Hepatocyte (in vitro differentiated cells): ENCODE measurements around the gene OS9. TPM values are rescaled to one million over a fixed set of nuclear protein-coding genes. Genes with fewer than 3 reads are reported as not detected.

Experiments
- DNase-seq: peaks from one replicate; pipeline ENCODE4 v3.0.0-alpha.2; 2016; ENCODE audit warnings: low spot score
- H2AFZ ChIP-seq: fragments of 200-600 bp; sonication (generic); 2 replicates; pipeline ENCODE4 v1.6.0; 2016; ENCODE audit warnings: antibody characterized with exemption, mild to moderate bottlenecking
- H3K27ac ChIP-seq: fragments of 200-600 bp; sonication (generic); 2 replicates; pipeline ENCODE4 v1.5.1; 2016; ENCODE audit warnings: mild to moderate bottlenecking
- H3K27me3 ChIP-seq: fragments of 200-600 bp; sonication (generic); 2 replicates; pipeline ENCODE4 v1.6.1; 2016
- H3K36me3 ChIP-seq: fragments of 200-600 bp; sonication (generic); replicated peaks from 2 replicates; pipeline ENCODE4 v1.5.1; 2016; ENCODE audit warnings: low read depth; ENCODE audit not compliant: insufficient read depth
- H3K4me1 ChIP-seq: fragments of 200-600 bp; sonication (generic); 2 replicates; pipeline ENCODE4 v1.5.1; 2016; ENCODE audit warnings: mild to moderate bottlenecking, moderate library complexity; ENCODE audit not compliant: insufficient read depth
- H3K4me2 ChIP-seq: fragments of 200-600 bp; sonication (generic); 2 replicates; pipeline ENCODE4 v1.6.0; 2016
- H3K4me3 ChIP-seq: fragments of 200-600 bp; sonication (generic); 2 replicates; pipeline ENCODE4 v1.5.1; 2016; ENCODE audit warnings: mild to moderate bottlenecking
- H3K79me2 ChIP-seq: fragments of 200-600 bp; sonication (generic); 2 replicates; pipeline ENCODE4 v1.6.0; 2017; ENCODE audit warnings: mild to moderate bottlenecking
- H3K9me2 ChIP-seq: fragments of 200-600 bp; sonication (generic); replicated peaks from 2 replicates; pipeline ENCODE4 v1.6.0; 2017; ENCODE audit warnings: mild to moderate bottlenecking; ENCODE audit not compliant: insufficient read depth
- H3K9me3 ChIP-seq: fragments of 200-600 bp; sonication (generic); 2 replicates; pipeline ENCODE4 v1.5.1; 2016; ENCODE audit warnings: low read depth, mild to moderate bottlenecking
- H4K20me1 ChIP-seq: fragments of 200-600 bp; sonication (generic); 2 replicates; pipeline ENCODE4 v1.6.0; 2016; ENCODE audit warnings: mild to moderate bottlenecking; ENCODE audit not compliant: insufficient read depth, poor library complexity, severe bottlenecking
- CTCF ChIP-seq: fragments of 200-600 bp; sonication (generic); IDR thresholded peaks from 2 replicates; pipeline ENCODE4 v1.5.1; 2016; ENCODE audit warnings: antibody characterized with exemption, mild to moderate bottlenecking; ENCODE audit not compliant: poor library complexity
- EZH2 ChIP-seq: fragments of 200-600 bp; sonication (generic); IDR thresholded peaks from 2 replicates; pipeline ENCODE4 v1.6.1; 2016; ENCODE audit warnings: antibody characterized with exemption, mild to moderate bottlenecking, borderline replicate concordance
- EZH2phosphoT487 ChIP-seq: fragments of 200-600 bp; sonication (generic); IDR thresholded peaks from one replicate; pipeline ENCODE4 v1.6.1; 2018; ENCODE audit warnings: antibody characterized with exemption, mild to moderate bottlenecking, low read depth, moderate library complexity; ENCODE audit not compliant: unreplicated experiment, severe bottlenecking
- WGBS: methylation state at CpG from one replicate; pipeline ENCODE4 v1.1.6; 2016; ENCODE audit warnings: low lambda C conversion rate; ENCODE audit errors: missing lambda C conversion rate; 5-methylcytosine and 5-hydroxymethylcytosine counted together
- polyA plus RNA-seq: library from polyadenylated mRNA; unstranded; fragments of >200 nt; fragmentation: Nextera tagmentation; extraction: Ambion mirVana; gene quantifications from 2 replicates; pipeline ENCODE4 v1.2.1, GENCODE V29; 2016
- total RNA-seq: library from RNA; depleted of rRNA; stranded (reverse); fragments of >200 nt; gene quantifications from 2 replicates; pipeline ENCODE4 v1.2.3, GENCODE V29; 2014

Gene OS9
- total and polyA plus RNA-seq, 2 experiments from 2014 or later = 243 to 366 TPM

- peaks cover 3% of the 10 kb centered on the region for H3K36me3 ChIP-seq
- peaks cover 22% of the 10 kb centered on the region for H3K4me1 ChIP-seq
- H2AFZ ChIP-seq = peak within 1 kb of the TSS; percentile 42
- peak; percentile 100 for DNase-seq
- H3K79me2 ChIP-seq = peaks cover 38% of the 10 kb centered on the region
- H3K4me2 ChIP-seq = peak within 1 kb of the TSS; percentile 88
- no peak for TF ChIP-seq EZH2phosphoT487
- TF ChIP-seq EZH2 = no peak
- H3K27ac ChIP-seq = peak within 1 kb of the TSS; percentile 96
- no peaks in the 10 kb centered on the region for H3K9me3 ChIP-seq
- H3K4me3 ChIP-seq = peak within 1 kb of the TSS; percentile 46
- H4K20me1 ChIP-seq = peaks cover 3% of the 10 kb centered on the region
- H3K27me3 ChIP-seq = no peaks in the 10 kb centered on the region
- 1% methylated on average over 57 of the region's 58 CpGs for WGBS
- no peaks in the 10 kb centered on the region for H3K9me2 ChIP-seq
Measured at GRCh38 chr12:57751788-57752667, 58.1 kb downstream of the OS9 start, which contains the start of gene CDK4. TSS of gene CDK4 (minus strand) at chr12:57752310. CDS start at chr12:57751717, 593 bp downstream.

GRCh38 chr12:57752668-57753000 is 58.7 kb downstream of the OS9 start:
- H3K27me3 ChIP-seq = no peaks in the 10 kb centered on the region
- peak overlapping the region; percentile 22 for H2AFZ ChIP-seq
- TF ChIP-seq EZH2 (no peak), CTCF (no peak)
- H3K36me3 ChIP-seq = peaks cover 3% of the 10 kb centered on the region
- WGBS = 2% methylated on average over 5 of the region's 5 CpGs
- DNase-seq = no peak
- no peaks in the 10 kb centered on the region for H3K9me3 ChIP-seq
- H3K4me2 ChIP-seq = peak overlapping the region; percentile 72
- H3K4me1 ChIP-seq = peaks cover 22% of the 10 kb centered on the region
- H3K4me3 ChIP-seq = no peak overlapping the region
- peak overlapping the region; percentile 54 for H3K27ac ChIP-seq
- H3K9me2 ChIP-seq = no peaks in the 10 kb centered on the region
- H3K79me2 ChIP-seq = peaks cover 38% of the 10 kb centered on the region
- peaks cover 3% of the 10 kb centered on the region for H4K20me1 ChIP-seq

GRCh38 chr12:57753756-57754337 is 59.9 kb downstream of the OS9 start:
- no peak for DNase-seq
- peaks cover 22% of the 10 kb centered on the region for H3K4me1 ChIP-seq
- TF ChIP-seq EZH2 (no peak), EZH2phosphoT487 (no peak), CTCF (no peak)
- H3K36me3 ChIP-seq = no peaks in the 10 kb centered on the region
- 24% methylated on average over 1 of the region's 1 CpG for WGBS
- peak overlapping the region; percentile 42 for H3K27ac ChIP-seq
- peaks cover 3% of the 10 kb centered on the region for H4K20me1 ChIP-seq
- peak overlapping the region; percentile 85 for H3K4me2 ChIP-seq
- H2AFZ ChIP-seq = no peak overlapping the region
- H3K4me3 ChIP-seq = no peak overlapping the region
- H3K27me3 ChIP-seq = no peaks in the 10 kb centered on the region
- H3K9me3 ChIP-seq = no peaks in the 10 kb centered on the region
- peaks cover 39% of the 10 kb centered on the region for H3K79me2 ChIP-seq
- no peaks in the 10 kb centered on the region for H3K9me2 ChIP-seq
